ENCODE measurements around the gene SEC16A.

The SEC16A gene

GRCh38 chr9:136438548-136439480, 44.0 kb downstream of the SEC16A start:
- peak; percentile 90 for DNase-seq (ENCODE audit: low spot score)
- in situ Hi-C loops (cut with MboI; ENCODE audit: low sequenced_read_pairs, unreplicated experiment) = no loop called here
- TF ChIP-seq, protein P1, sequence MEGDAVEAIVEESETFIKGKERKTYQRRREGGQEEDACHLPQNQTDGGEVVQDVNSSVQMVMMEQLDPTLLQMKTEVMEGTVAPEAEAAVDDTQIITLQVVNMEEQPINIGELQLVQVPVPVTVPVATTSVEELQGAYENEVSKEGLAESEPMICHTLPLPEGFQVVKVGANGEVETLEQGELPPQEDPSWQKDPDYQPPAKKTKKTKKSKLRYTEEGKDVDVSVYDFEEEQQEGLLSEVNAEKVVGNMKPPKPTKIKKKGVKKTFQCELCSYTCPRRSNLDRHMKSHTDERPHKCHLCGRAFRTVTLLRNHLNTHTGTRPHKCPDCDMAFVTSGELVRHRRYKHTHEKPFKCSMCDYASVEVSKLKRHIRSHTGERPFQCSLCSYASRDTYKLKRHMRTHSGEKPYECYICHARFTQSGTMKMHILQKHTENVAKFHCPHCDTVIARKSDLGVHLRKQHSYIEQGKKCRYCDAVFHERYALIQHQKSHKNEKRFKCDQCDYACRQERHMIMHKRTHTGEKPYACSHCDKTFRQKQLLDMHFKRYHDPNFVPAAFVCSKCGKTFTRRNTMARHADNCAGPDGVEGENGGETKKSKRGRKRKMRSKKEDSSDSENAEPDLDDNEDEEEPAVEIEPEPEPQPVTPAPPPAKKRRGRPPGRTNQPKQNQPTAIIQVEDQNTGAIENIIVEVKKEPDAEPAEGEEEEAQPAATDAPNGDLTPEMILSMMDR (IDR thresholded peaks at IDR 0.05; ENCODE audit: borderline replicate concordance, control extremely low read depth, extremely low read depth, insufficient read depth, missing control alignments) = no peak

- in situ Hi-C loops (cut with MboI; ENCODE audit: low sequenced_read_pairs, unreplicated experiment) = no loop called here
- DNase-seq (ENCODE audit: low spot score) = no peak
- TF ChIP-seq, protein P1 (IDR thresholded peaks at IDR 0.05; ENCODE audit: borderline replicate concordance, control extremely low read depth, extremely low read depth, insufficient read depth, missing control alignments) = no peak
Measured at GRCh38 chr9:136437839-136438547, 44.8 kb downstream of the SEC16A start.

GRCh38 chr9:136437430-136437829, 45.4 kb downstream of the SEC16A start:
- TF ChIP-seq, protein P1 (IDR thresholded peaks at IDR 0.05; ENCODE audit: borderline replicate concordance, control extremely low read depth, extremely low read depth, insufficient read depth, missing control alignments) = no peak
- no peak for DNase-seq (ENCODE audit: low spot score)
- in situ Hi-C loops (cut with MboI; ENCODE audit: low sequenced_read_pairs, unreplicated experiment) = no loop called here

GRCh38 chr9:136436055-136436634, 46.7 kb downstream of the SEC16A start:
- DNase-seq (ENCODE audit: low spot score) = no peak
- TF ChIP-seq, protein P1 (IDR thresholded peaks at IDR 0.05; ENCODE audit: borderline replicate concordance, control extremely low read depth, extremely low read depth, insufficient read depth, missing control alignments) = no peak
- in situ Hi-C loops (cut with MboI; ENCODE audit: low sequenced_read_pairs, unreplicated experiment) = no loop called here

GRCh38 chr9:136434580-136435169, 48.2 kb downstream of the SEC16A start:
- TF ChIP-seq, protein P1 (IDR thresholded peaks at IDR 0.05; ENCODE audit: borderline replicate concordance, control extremely low read depth, extremely low read depth, insufficient read depth, missing control alignments) = no peak

More at GRCh38 chr9:136434580-136435169, 48.2 kb downstream of the SEC16A start:
- DNase-seq (ENCODE audit: low spot score) = no peak
- in situ Hi-C loops (cut with MboI; ENCODE audit: low sequenced_read_pairs, unreplicated experiment) = no loop called here

All from GM13976 (cell line).